Heart left ventricle (tissue), 16 donors: ENCODE data around the gene CFAP57. TPM values are rescaled to one million over a fixed set of nuclear protein-coding genes. Genes with fewer than 3 reads are reported as not detected.
A peak's percentile ranks its signal among the peaks of the same experiment; 100 is the strongest.

Experiments used
- ATAC-seq, 4 donors: fragments of 200-7000 bp; cut with Tn5 transposase; one replicate each; pipeline ENCODE4 v1.9.1; 2020 to 2022; ENCODE audit warnings: moderate library complexity in 4 of 4, mild to moderate bottlenecking in 3 of 4, moderate number of reproducible peaks in 1 of 4
- DNase-seq, 5 donors: peaks; one replicate each; pipeline ENCODE4 v3.0.0-alpha.2; 2020
- H3K27ac ChIP-seq, 12 donors: fragments of 200-600 bp; sonication (generic) in 4 of 12; one replicate each; pipeline versions ENCODE4 v1.5.0 to v1.8.0; 2016 to 2022; ENCODE audit warnings: mild to moderate bottlenecking in 2 of 12
- H3K27me3 ChIP-seq, 9 donors: fragments of 200-600 bp; sonication (generic) in 2 of 9; one replicate each; pipeline versions ENCODE4 v1.5.1 to v1.8.0; 2016 to 2022; ENCODE audit warnings: mild to moderate bottlenecking in 3 of 9
- H3K36me3 ChIP-seq, 9 donors: fragments of 200-600 bp; sonication (generic) in 2 of 9; one replicate each; pipeline versions ENCODE4 v1.5.0 to v1.8.0; 2018 to 2022; ENCODE audit warnings: mild to moderate bottlenecking in 2 of 9
- H3K4me1 ChIP-seq, 12 donors: fragments of 200-600 bp; sonication (generic) in 4 of 12; one replicate each; pipeline versions ENCODE4 v1.5.0 to v1.8.0; 2016 to 2022; ENCODE audit warnings: mild to moderate bottlenecking in 3 of 12
- H3K4me3 ChIP-seq, 12 donors: fragments of 200-600 bp; sonication (generic) in 4 of 12; one replicate each; pipeline versions ENCODE4 v1.5.0 to v1.8.0; 2017 to 2022; ENCODE audit warnings: mild to moderate bottlenecking in 9 of 12, moderate library complexity in 4 of 12
- H3K9me3 ChIP-seq, 12 donors: fragments of 200-600 bp; sonication (generic) in 4 of 12; one replicate each; pipeline versions ENCODE4 v1.5.0 to v1.8.0; 2016 to 2022; ENCODE audit warnings: mild to moderate bottlenecking in 1 of 12
- CTCF ChIP-seq, 12 donors: fragments of 200-600 bp; sonication (generic) in 4 of 12; IDR thresholded peaks; one replicate each; pipeline versions ENCODE4 v1.5.0 to v1.8.0; 2018 to 2022; ENCODE audit warnings: antibody characterized with exemption in 12 of 12, mild to moderate bottlenecking in 5 of 12
- POLR2A ChIP-seq, 2 donors: fragments of 450-650 bp; IDR thresholded peaks; one replicate each; pipeline ENCODE4 v1.6.1; 2017; ENCODE audit warnings: antibody characterized with exemption in 2 of 2, mild to moderate bottlenecking in 2 of 2, moderate library complexity in 2 of 2
- WGBS, 4 donors: extraction: QIAGEN DNeasy Blood & Tissue Kit in 2 of 4; methylation state at CpG; one replicate each; pipeline versions ENCODE4 v1.1.5 to v1.1.7; 2013 to 2018; 5-methylcytosine and 5-hydroxymethylcytosine counted together
- intact Hi-C, 10 donors: fragments of 100-400 bp; cut with DNase I; formaldehyde crosslinking; loops; one replicate each; pipeline versions ENCODE4 v1.11.1 to v1.14.2; 2022
- polyA plus RNA-seq, 2 donors: library from polyadenylated mRNA; stranded (reverse); fragments of 200-250 nt; gene quantifications; one replicate each; pipeline ENCODE4 v1.2.3, GENCODE V29; 2013
- total RNA-seq, 9 donors: library from RNA; depleted of rRNA in 2 of 9; stranded (reverse); fragments of >200 nt in 2 of 9; fragmentation: NEBNext Ultra II Directional in 3 of 9; extraction: Animal tissue kit (Norgen Biotek cat#: 25700) in 3 of 9; gene quantifications; one replicate each; pipeline versions ENCODE4 v1.1.0 to v1.2.4, GENCODE V29; 2016 to 2023
- donor health status: ischemic (EF 13 %, LVEDD 7.1; RV severe dilation, severe dysfunction).
- donor health status: healthy with polysubstance abuse.
- donor health status: DM: no; HTN: yes; CAD: no.
- donor health status: DM: no; HTN: no; CAD: no.
- donor health status: ischemic (EF 25% LVEDD 6.9; RV normal size, moderate dysfunction).
- donor health status: ischemic (EF 25% LVEDD 5.7; RV mildly dilated, moderate dysfunction).
- donor health status: healthy.
- donor health status: DM: yes; HTN: yes; CAD: no.
- donor health status: ischemic (EF 35%, LVEDD 5.7; RV mildly dilated, moderate dysfunction).
- donor health status: nonischemic (EF 11% LVEDD 7.7; RV severe dilation, severe dysfunction).
- donor health status: DM: yes; HTN: yes; CAD: no.
- donor health status: PGD.
- donor health status: ischemic (EF 29% LVEDD 5.4; RV normal size, mild dysfunction).
- donor health status: nonischemic (EF 23%, LVEDD 6.1; RV moderate dilation, normal function).

The CFAP57 gene
- total and polyA plus RNA-seq, 11 donors = 0.07 to 0.34 (median 0.13) TPM; not detected in 5

GRCh38 chr1:43284546-43285110 lies 112.5 kb downstream of the CFAP57 start:
- no peaks in the 10 kb centered on the region for H3K36me3 ChIP-seq
- H3K4me1 ChIP-seq = peaks cover 0 to 3% (median 0%) of the 10 kb centered on the region in 12 donors
- ATAC-seq = no peak
- 91 to 92% (median 91%) methylated on average over 11 to 12 of the region's 12 CpGs for WGBS, 4 donors
- DNase-seq = no peak
- TF ChIP-seq POLR2A (IDR thresholded peaks at IDR 0.05) (no peak), CTCF (IDR thresholded peaks at IDR 0.05) (no peak)
- H3K27ac ChIP-seq = no peak overlapping the region
- no peaks in the 10 kb centered on the region for H3K9me3 ChIP-seq
- intact Hi-C loops = no loop called here
- no peak overlapping the region for H3K4me3 ChIP-seq
- H3K27me3 ChIP-seq = no peaks in the 10 kb centered on the region

GRCh38 chr1:43285269-43285990 lies 113.3 kb downstream of the CFAP57 start, which contains the start of gene C1orf210:
Gene C1orf210 (minus strand): TSS chr1:43285581. CDS start chr1:43283270, 2,311 bp downstream.
- peaks cover 0 to 3% (median 0%) of the 10 kb centered on the region in 12 donors for H3K4me1 ChIP-seq
- ATAC-seq (peak in 1 of 4 donors; percentile 17), DNase-seq (peak in 1 of 5 donors; percentile 5)
- no peaks in the 10 kb centered on the region for H3K36me3 ChIP-seq
- WGBS, 4 donors = 61 to 69% (median 65%) methylated on average over 14 to 19 of the region's 19 CpGs
- H3K27ac ChIP-seq = no peak within 1 kb of the TSS
- no peaks in the 10 kb centered on the region for H3K9me3 ChIP-seq
- intact Hi-C loops = no loop called here
- no peaks in the 10 kb centered on the region for H3K27me3 ChIP-seq
- H3K4me3 ChIP-seq = no peak within 1 kb of the TSS
- TF ChIP-seq POLR2A (IDR thresholded peaks at IDR 0.05) = no peak
- no peak for TF ChIP-seq CTCF (IDR thresholded peaks at IDR 0.05)

- H3K9me3 ChIP-seq = no peaks in the 10 kb centered on the region
- ATAC-seq (no peak), DNase-seq (peak in 1 of 5 donors; percentile 7)
- 92 to 96% (median 95%) methylated on average over 11 of the region's 11 CpGs for WGBS, 4 donors
- peaks cover 0 to 3% (median 0%) of the 10 kb centered on the region in 12 donors for H3K4me1 ChIP-seq
- no peak overlapping the region for H3K4me3 ChIP-seq
- no peaks in the 10 kb centered on the region for H3K27me3 ChIP-seq
- no peak overlapping the region for H3K27ac ChIP-seq
- no peaks in the 10 kb centered on the region for H3K36me3 ChIP-seq
- intact Hi-C loops = no loop called here
- TF ChIP-seq POLR2A (IDR thresholded peaks at IDR 0.05) (no peak), CTCF (IDR thresholded peaks at IDR 0.05) (no peak)
These were observed 114.0 kb downstream of the CFAP57 start for GRCh38 chr1:43286115-43286514.

- Histone ChIP-seq H3K27ac (no peak overlapping the region), H3K4me1 (peaks cover 0 to 3% (median 0%) of the 10 kb centered on the region in 12 donors), H3K27me3 (no peaks in the 10 kb centered on the region), H3K9me3 (no peaks in the 10 kb centered on the region), H3K36me3 (no peaks in the 10 kb centered on the region), H3K4me3 (no peak overlapping the region)
- TF ChIP-seq CTCF (IDR thresholded peaks at IDR 0.05) (no peak), POLR2A (IDR thresholded peaks at IDR 0.05) (no peak)
- intact Hi-C loops = no loop called here
- WGBS, 4 donors = 96 to 100% (median 97%) methylated on average over 5 of the region's 5 CpGs
- no peak for ATAC-seq
- no peak for DNase-seq
These were observed 114.4 kb downstream of the CFAP57 start for GRCh38 chr1:43286533-43286932.
